H1 (cell line): Measurements from ENCODE around the gene CDKN2C. TPM values are rescaled to one million over a fixed set of nuclear protein-coding genes. Genes with fewer than 3 reads are reported as not detected.

Experiments used
- CTCF ChIA-PET: fragments of 300-600 bp; sonication (Branson Sonifier 250); formaldehyde crosslinking; loops from one replicate; lab custom pipeline; 2021; ENCODE audit not compliant: partially characterized antibody; lab: Charles Lee
- POLR2A ChIA-PET: fragments of 300-600 bp; sonication (Branson Sonifier 250); formaldehyde crosslinking; loops from one replicate; lab custom pipeline; 2021; ENCODE audit warnings: inconsistent platforms; ENCODE audit not compliant: partially characterized antibody; lab: Charles Lee
- DNase-seq, 2 experiments: peaks; one replicate each; pipeline versions ENCODE4 v3.0.0 to v3.0.0-alpha.2; 2010 to 2022; ENCODE audit warnings: low spot score in 2 of 2, low read depth in 1 of 2, mixed read lengths in 1 of 2
- FAIRE-seq: peaks from 2 replicates; lab custom pipeline; 2011; peaks lifted over from hg19 to GRCh38; lab: Jason Lieb, UNC
- H2AFZ ChIP-seq: 2 replicates; pipeline ENCODE4 v1.8.1; 2012; ENCODE audit warnings: low read length, inconsistent platforms
- H2AK5ac ChIP-seq: 2 replicates; pipeline ENCODE4 v1.6.1; 2013; ENCODE audit warnings: low read depth, low read length
- H2BK120ac ChIP-seq: replicated peaks from 2 replicates; pipeline ENCODE3; 2013; ENCODE audit warnings: low read depth, low read length, inconsistent platforms
- H2BK12ac ChIP-seq: 2 replicates; pipeline ENCODE4 v1.6.1; 2013; ENCODE audit warnings: low read depth, low read length
- H2BK15ac ChIP-seq: 2 replicates; pipeline ENCODE4 v1.6.1; 2013; ENCODE audit warnings: low read length
- H2BK20ac ChIP-seq: 2 replicates; pipeline ENCODE4 v1.6.1; 2013; ENCODE audit warnings: low read length
- H2BK5ac ChIP-seq: 2 replicates; pipeline ENCODE4 v1.6.1; 2013; ENCODE audit warnings: low read depth, low read length
- H3K14ac ChIP-seq: 2 replicates; pipeline ENCODE4 v1.6.1; 2013; ENCODE audit warnings: inconsistent platforms; ENCODE audit not compliant: insufficient read length
- H3K18ac ChIP-seq: 2 replicates; pipeline ENCODE4 v1.6.1; 2013; ENCODE audit warnings: low read length; ENCODE audit errors: extremely low read depth
- H3K23ac ChIP-seq: 2 replicates; pipeline ENCODE4 v1.6.1; 2013; ENCODE audit warnings: inconsistent platforms; ENCODE audit not compliant: insufficient read length
- H3K23me2 ChIP-seq: 2 replicates; pipeline ENCODE4 v1.6.1; 2013; ENCODE audit warnings: low read depth, low read length
- H3K27ac ChIP-seq: 2 replicates; pipeline ENCODE4 v1.6.1; 2011; ENCODE audit warnings: low read depth, low read length, inconsistent platforms
- H3K27me3 ChIP-seq, 4 experiments: replicated peaks in 1 of 4; 1 replicate in 1 of 4; 2 replicates in 3 of 4; pipeline versions ENCODE4 v1.6.1 to v1.8.1; 2011 to 2013; ENCODE audit warnings: low read length in 3 of 4, mild to moderate bottlenecking in 3 of 4, inconsistent platforms in 2 of 4, mixed read lengths in 2 of 4, moderate library complexity in 1 of 4; ENCODE audit not compliant: control insufficient read depth in 3 of 4, insufficient read depth in 3 of 4; ENCODE audit errors: extremely low read depth in 1 of 4
- H3K36me3 ChIP-seq, 4 experiments: 2 replicates each; pipeline versions ENCODE4 v1.6.1 to v1.8.1; 2011 to 2013; ENCODE audit warnings: mild to moderate bottlenecking in 4 of 4, low read length in 3 of 4, moderate library complexity in 2 of 4, control low read depth in 1 of 4, inconsistent platforms in 1 of 4; ENCODE audit not compliant: insufficient read depth in 4 of 4, control insufficient read depth in 2 of 4
- H3K4ac ChIP-seq: replicated peaks from 2 replicates; pipeline ENCODE3; 2013; ENCODE audit warnings: low read length, low read depth, mixed read lengths, inconsistent platforms; ENCODE audit not compliant: insufficient read length
- H3K4me1 ChIP-seq, 4 experiments: replicated peaks in 1 of 4; 1 replicate in 1 of 4; 2 replicates in 3 of 4; pipeline versions ENCODE4 v1.6.1 to v1.8.1; 2011 to 2013; ENCODE audit warnings: low read length in 3 of 4, inconsistent platforms in 2 of 4, mixed read lengths in 1 of 4; ENCODE audit not compliant: insufficient read depth in 4 of 4, control insufficient read depth in 3 of 4
- H3K4me2 ChIP-seq, 2 experiments: 2 replicates each; pipeline versions ENCODE4 v1.6.1 to v1.8.1; 2011 to 2013; ENCODE audit warnings: low read depth in 2 of 2, low read length in 2 of 2, control low read depth in 1 of 2, inconsistent platforms in 1 of 2, mild to moderate bottlenecking in 1 of 2; ENCODE audit not compliant: insufficient read depth in 1 of 2
- H3K4me3 ChIP-seq, 4 experiments: fragments of 200-600, 300-600 bp in 1 of 4; sonication (generic), shearing (Covaris generic), sonication (Bioruptor Twin) in 1 of 4; 2 replicates each; pipeline versions ENCODE4 v1.5.1 to v1.8.1; 2011 to 2016; ENCODE audit warnings: low read length in 4 of 4, low read depth in 3 of 4, control low read depth in 2 of 4, inconsistent platforms in 2 of 4, mild to moderate bottlenecking in 2 of 4, mixed read lengths in 1 of 4, moderate library complexity in 1 of 4; ENCODE audit not compliant: insufficient read depth in 2 of 4; ENCODE audit errors: extremely low read depth in 1 of 4
- H3K56ac ChIP-seq: replicated peaks from 2 replicates; pipeline ENCODE3; 2013; ENCODE audit warnings: low read depth, mild to moderate bottlenecking, mixed read lengths, low read length, inconsistent platforms; ENCODE audit not compliant: insufficient read length
- H3K79me1 ChIP-seq: 2 replicates; pipeline ENCODE4 v1.6.1; 2013; ENCODE audit warnings: low read depth, low read length, control low read depth
- H3K79me2 ChIP-seq, 2 experiments: 2 replicates each; pipeline versions ENCODE4 v1.6.1 to v1.8.1; 2012 to 2013; ENCODE audit warnings: low read length in 2 of 2, mild to moderate bottlenecking in 2 of 2, inconsistent platforms in 1 of 2; ENCODE audit not compliant: insufficient read depth in 2 of 2, control insufficient read depth in 1 of 2
- H3K9ac ChIP-seq, 4 experiments: replicated peaks in 1 of 4; 1 replicate in 1 of 4; 2 replicates in 3 of 4; pipeline versions ENCODE4 v1.6.1 to v1.8.1; 2011 to 2013; ENCODE audit warnings: low read depth in 3 of 4, low read length in 3 of 4, control low read depth in 2 of 4, mild to moderate bottlenecking in 2 of 4, moderate library complexity in 2 of 4, inconsistent platforms in 1 of 4; ENCODE audit errors: extremely low read depth in 1 of 4
- H3K9me3 ChIP-seq, 2 experiments: 2 replicates each; pipeline versions ENCODE4 v1.6.1 to v1.8.1; 2012 to 2013; ENCODE audit warnings: mild to moderate bottlenecking in 2 of 2, moderate library complexity in 2 of 2, control low read depth in 1 of 2, inconsistent platforms in 1 of 2, low read depth in 1 of 2, low read length in 1 of 2, mixed read lengths in 1 of 2; ENCODE audit not compliant: insufficient read depth in 2 of 2
- H4K20me1 ChIP-seq, 2 experiments: replicated peaks in 1 of 2; 2 replicates each; pipeline versions ENCODE3 to v1.8.1; 2011 to 2013; ENCODE audit warnings: inconsistent platforms in 2 of 2, low read length in 2 of 2, mild to moderate bottlenecking in 1 of 2; ENCODE audit not compliant: insufficient read depth in 2 of 2, control insufficient read depth in 1 of 2
- H4K5ac ChIP-seq: 2 replicates; pipeline ENCODE4 v1.6.1; 2013; ENCODE audit warnings: low read length, low read depth, mixed read lengths, inconsistent platforms; ENCODE audit not compliant: insufficient read length
- H4K8ac ChIP-seq: 2 replicates; pipeline ENCODE4 v1.8.0; 2013; ENCODE audit warnings: mild to moderate bottlenecking, moderate library complexity, low read length, inconsistent platforms; ENCODE audit not compliant: insufficient read depth; ENCODE audit errors: extremely low read depth
- H4K91ac ChIP-seq: replicated peaks from 2 replicates; pipeline ENCODE3; 2013; ENCODE audit warnings: low read length, mixed read lengths, inconsistent platforms; ENCODE audit not compliant: insufficient read length
- POLR2A ChIP-seq, 2 experiments: IDR thresholded peaks; 1 replicate in 1 of 2; 2 replicates in 1 of 2; pipeline ENCODE4 v1.6.1; 2011; ENCODE audit warnings: low read depth in 2 of 2, low read length in 2 of 2, mild to moderate bottlenecking in 2 of 2; ENCODE audit errors: control extremely low read depth in 1 of 2
- SIRT6 ChIP-seq: IDR thresholded peaks from one replicate; pipeline ENCODE4 v1.7.1; 2012; ENCODE audit warnings: low read length, inconsistent platforms
- SP2 ChIP-seq: IDR thresholded peaks from 2 replicates; pipeline ENCODE4 v1.6.1; 2012; ENCODE audit warnings: mild to moderate bottlenecking, low read length, inconsistent platforms
- WGBS, 2 experiments: shearing (Covaris generic) in 1 of 2; methylation state at CpG; one replicate each; pipeline versions ENCODE4 v1.1.6 to v1.1.7; 2013 to 2015; ENCODE audit warnings: low lambda C conversion rate in 2 of 2, mixed read lengths in 2 of 2, inconsistent platforms in 1 of 2, low coverage in 1 of 2, missing lambda C conversion rate in 1 of 2; ENCODE audit not compliant: insufficient replicate concordance in 2 of 2, insufficient coverage in 1 of 2, insufficient read length in 1 of 2; ENCODE audit errors: extremely low coverage in 1 of 2, missing lambda C conversion rate in 1 of 2; 5-methylcytosine and 5-hydroxymethylcytosine counted together
- polyA plus RNA-seq, 7 experiments: library from polyadenylated mRNA; depleted of rRNA in 3 of 7; stranded (reverse) in 5 of 7; unstranded in 2 of 7; fragments of >200 nt in 5 of 7; fragments of 200-250 nt in 2 of 7; gene quantifications; 1 replicate in 5 of 7; 2 replicates in 1 of 7; 4 replicates in 1 of 7; pipeline versions ENCODE4 v1.2.1 to v1.2.3, GENCODE V29; 2011 to 2013; ENCODE audit warnings: missing spikeins in 2 of 7, mixed read lengths in 2 of 7
- total RNA-seq: library from RNA; stranded (reverse); fragmentation: NEBNext Ultra II Directional; extraction: Animal tissue kit (Norgen Biotek cat#: 25700); gene quantifications from 2 replicates; pipeline ENCODE4 v1.2.1, GENCODE V29; 2021

The CDKN2C gene
- total and polyA plus RNA-seq, 2 of the 8 experiments (the other 6 are each of a cell fraction or from before 2014, with no cell fraction given): not detected

- Histone ChIP-seq H4K91ac (no peak overlapping the region), H2AK5ac (no peak overlapping the region), H3K9ac (no peak overlapping the region), H3K18ac (no peak overlapping the region), H4K8ac (no peak overlapping the region), H2BK120ac (no peak overlapping the region), H3K23me2 (no peaks in the 10 kb centered on the region), H3K79me1 (peaks cover 2% of the 10 kb centered on the region; the same call in 1 of the 2 replicates), H2BK15ac (no peak overlapping the region), H3K9me3 (no peaks in the 10 kb centered on the region), H3K4me3 (no peak overlapping the region), H3K14ac (no peak overlapping the region), H2BK20ac (no peak overlapping the region), H2BK12ac (no peak overlapping the region), H3K27me3 (no peaks in the 10 kb centered on the region), H2AFZ (no peak overlapping the region), H3K4ac (no peak overlapping the region), H3K36me3 (no peaks in the 10 kb centered on the region), H3K27ac (no peak overlapping the region), H4K5ac (no peak overlapping the region), H2BK5ac (no peak overlapping the region), H3K23ac (no peak overlapping the region), H3K4me2 (no peak overlapping the region), H3K56ac (no peak overlapping the region), H3K79me2 (peaks cover 0 to 41% of the 10 kb centered on the region in 2 experiments; a peak in 2 of 4 replicates), H3K4me1 (no peaks in the 10 kb centered on the region), H4K20me1 (peaks cover 0 to under 1% of the 10 kb centered on the region in 2 experiments)
- ChIA-PET POLR2A (no interaction called here), CTCF (interaction anchor here (0.5 to 1.4 kb wide), 5 partner anchors 9 to 253 kb away, joined by 3 to 6 read pairs (median 3); no protein-coding TSS in a partner anchor)
- FAIRE-seq (no peak), DNase-seq (no peak)
- 85% methylated on average over 2 of the region's 2 CpGs; no CpG with 5 or more reads in 1 of the 2 experiments for WGBS, 2 experiments
- TF ChIP-seq SP2: no peak
- TF ChIP-seq POLR2A (IDR thresholded peaks at IDR 0.05; ENCODE audit: control extremely low read depth in 1 of 2, low read depth in 2 of 2, low read length in 2 of 2): no peak
- no peak for TF ChIP-seq SIRT6
Measured at GRCh38 chr1:50936321-50936720, 33.7 kb upstream of the CDKN2C start.
